CD14-positive monocyte (primary cell): ENCODE measurements around the gene TRAPPC10. TPM values are rescaled to one million over a fixed set of nuclear protein-coding genes. Genes with fewer than 3 reads are reported as not detected.

Source experiments
- DNase-seq, 3 donors: peaks; one replicate each; pipeline ENCODE4 v3.0.0-alpha.2; 2011 to 2022
- H2AFZ ChIP-seq: 2 replicates; pipeline ENCODE4 v1.6.0; 2012; ENCODE audit warnings: mild to moderate bottlenecking, low read depth, low read length, inconsistent platforms; ENCODE audit not compliant: insufficient read depth, poor library complexity, severe bottlenecking
- H3K27ac ChIP-seq, 2 donors: 1 replicate in 1 of 2; 2 replicates in 1 of 2; pipeline ENCODE4 v1.5.1; 2012 to 2013; ENCODE audit warnings: low read length in 2 of 2, control low read depth in 1 of 2, inconsistent platforms in 1 of 2, low read depth in 1 of 2, mild to moderate bottlenecking in 1 of 2
- H3K27me3 ChIP-seq, 2 donors: one replicate each; pipeline versions ENCODE4 v1.6.0 to v1.6.1; 2011 to 2013; ENCODE audit warnings: low read length in 2 of 2; ENCODE audit not compliant: control insufficient read depth in 2 of 2, insufficient read depth in 2 of 2
- H3K36me3 ChIP-seq, 2 donors: replicated peaks in 1 of 2; 1 replicate in 1 of 2; 2 replicates in 1 of 2; pipeline versions ENCODE4 v1.5.1 to v1.6.1; 2012 to 2013; ENCODE audit warnings: low read length in 2 of 2, control low read depth in 1 of 2, inconsistent platforms in 1 of 2, mild to moderate bottlenecking in 1 of 2; ENCODE audit not compliant: insufficient read depth in 2 of 2, control insufficient read depth in 1 of 2
- H3K4me1 ChIP-seq, 2 donors: 1 replicate in 1 of 2; 2 replicates in 1 of 2; pipeline versions ENCODE4 v1.5.1 to v1.6.1; 2012 to 2013; ENCODE audit warnings: low read length in 2 of 2, control low read depth in 1 of 2, inconsistent platforms in 1 of 2, mild to moderate bottlenecking in 1 of 2, moderate library complexity in 1 of 2; ENCODE audit not compliant: insufficient read depth in 2 of 2, control insufficient read depth in 1 of 2
- H3K4me2 ChIP-seq: replicated peaks from 2 replicates; pipeline ENCODE3; 2012; ENCODE audit warnings: low read length, moderate library complexity, mild to moderate bottlenecking; ENCODE audit not compliant: poor library complexity, severe bottlenecking; ENCODE audit errors: extremely low read depth
- H3K4me3 ChIP-seq, 3 experiments: fragments of 200-600 bp in 1 of 3; sonication (generic) in 1 of 3; replicated peaks in 1 of 3; 1 replicate in 2 of 3; 2 replicates in 1 of 3; pipeline ENCODE4 v1.5.1; 2011 to 2013; ENCODE audit warnings: low read length in 3 of 3, mild to moderate bottlenecking in 3 of 3, control low read depth in 2 of 3, low read depth in 2 of 3, inconsistent platforms in 1 of 3, moderate library complexity in 1 of 3
- H3K79me2 ChIP-seq: 2 replicates; pipeline ENCODE4 v1.6.0; 2012; ENCODE audit warnings: mild to moderate bottlenecking, control low read depth, inconsistent platforms, low read length, moderate library complexity; ENCODE audit not compliant: insufficient read depth
- H3K9ac ChIP-seq: 2 replicates; pipeline ENCODE4 v1.6.0; 2017; ENCODE audit warnings: low read length, mild to moderate bottlenecking; ENCODE audit not compliant: insufficient read depth, poor library complexity, severe bottlenecking
- H3K9me3 ChIP-seq, 2 donors: replicated peaks in 1 of 2; 1 replicate in 1 of 2; 2 replicates in 1 of 2; pipeline versions ENCODE4 v1.5.1 to v1.6.1; 2012 to 2013; ENCODE audit warnings: low read length in 2 of 2, control low read depth in 1 of 2; ENCODE audit not compliant: control insufficient read depth in 1 of 2, insufficient read depth in 1 of 2
- H4K20me1 ChIP-seq: 2 replicates; pipeline ENCODE4 v1.6.0; 2012; ENCODE audit warnings: mild to moderate bottlenecking, low read length, control low read depth, moderate library complexity; ENCODE audit not compliant: insufficient read depth
- H3K27ac Mint-ChIP-seq, 7 donors: one replicate each; pipeline ENCODE4 v1.8.0; 2020; ENCODE audit warnings: mild to moderate bottlenecking in 7 of 7, mixed read lengths in 7 of 7, moderate library complexity in 6 of 7, inconsistent platforms in 2 of 7
- H3K27me3 Mint-ChIP-seq, 3 donors: one replicate each; pipeline ENCODE4 v1.8.0; 2021 to 2022; ENCODE audit warnings: low read depth in 3 of 3, mild to moderate bottlenecking in 3 of 3, mixed read lengths in 3 of 3, moderate library complexity in 3 of 3, inconsistent platforms in 1 of 3
- H3K36me3 Mint-ChIP-seq, 2 donors: one replicate each; pipeline ENCODE4 v1.8.0; 2020; ENCODE audit warnings: mixed read lengths in 2 of 2, inconsistent platforms in 1 of 2, mild to moderate bottlenecking in 1 of 2
- H3K4me1 Mint-ChIP-seq: one replicate; pipeline ENCODE4 v1.8.0; 2020; ENCODE audit warnings: mild to moderate bottlenecking, mixed read lengths
- H3K4me3 Mint-ChIP-seq, 2 donors: one replicate each; pipeline ENCODE4 v1.8.0; 2020; ENCODE audit warnings: mild to moderate bottlenecking in 2 of 2, mixed read lengths in 2 of 2, moderate library complexity in 1 of 2
- H3K9me3 Mint-ChIP-seq, 7 donors: one replicate each; pipeline ENCODE4 v1.8.0; 2020 to 2022; ENCODE audit warnings: mixed read lengths in 7 of 7, mild to moderate bottlenecking in 6 of 7, moderate library complexity in 6 of 7, inconsistent platforms in 2 of 7
- CTCF ChIP-seq: fragments of 200-600 bp; IDR thresholded peaks from one replicate; pipeline ENCODE4 v1.8.0; 2022; ENCODE audit warnings: antibody characterized with exemption, mild to moderate bottlenecking
- WGBS: methylation state at CpG from one replicate; pipeline ENCODE4 v1.1.5; 2013; ENCODE audit warnings: missing lambda C conversion rate; ENCODE audit not compliant: insufficient coverage; 5-methylcytosine and 5-hydroxymethylcytosine counted together
- intact Hi-C, 2 donors: fragments of 100-400 bp; cut with micrococcal nuclease; formaldehyde crosslinking; loops; one replicate each; pipeline versions ENCODE4 v1.15.0 to v1.15.1; 2023
- polyA plus RNA-seq, 3 donors: library from polyadenylated mRNA; depleted of rRNA in 1 of 3; unstranded in 2 of 3; stranded (reverse) in 1 of 3; fragments of 300-500 nt in 2 of 3; fragments of >200 nt in 1 of 3; fragmentation: Illumina TruSeq in 2 of 3; gene quantifications; 1 replicate in 2 of 3; 2 replicates in 1 of 3; pipeline ENCODE4 v1.2.3, GENCODE V29; 2012 to 2021

TRAPPC10 gene
- polyA plus RNA-seq, 3 donors, result 5.9 to 40.6 (median 8.6) TPM

- Mint-ChIP-seq H3K4me1 (peaks cover 28% of the 10 kb centered on the region), H3K4me3 (no peak overlapping the region), H3K36me3 (peaks cover 90 to 100% of the 10 kb centered on the region in 2 donors), H3K9me3 (no peaks in the 10 kb centered on the region), H3K27me3 (peaks cover 0 to 2% (median 2%) of the 10 kb centered on the region in 3 donors), H3K27ac (peak overlapping the region in 2 of 7 donors; percentile 6 to 72)
- H2AFZ ChIP-seq, result no peak overlapping the region
- WGBS, result 96% methylated on average over 6 of the region's 7 CpGs
- no peak overlapping the region for H3K27ac ChIP-seq
- H3K27me3 ChIP-seq, result no peaks in the 10 kb centered on the region
- intact Hi-C loops, result no loop called here
- H3K4me1 ChIP-seq, result peaks cover 23 to 28% of the 10 kb centered on the region in 2 donors
- no peak overlapping the region for H3K4me2 ChIP-seq
- no peak overlapping the region for H3K4me3 ChIP-seq
- H3K79me2 ChIP-seq, result peaks cover 5% of the 10 kb centered on the region
- H3K36me3 ChIP-seq, result peaks cover 78 to 93% of the 10 kb centered on the region in 2 donors
- no peaks in the 10 kb centered on the region for H3K9me3 ChIP-seq
- no peak for TF ChIP-seq CTCF
- no peak overlapping the region for H3K9ac ChIP-seq
- peaks cover 66% of the 10 kb centered on the region for H4K20me1 ChIP-seq
- no peak for DNase-seq
Observed at GRCh38 chr21:44084496-44085241, 72.6 kb downstream of the TRAPPC10 start.

- H3K9me3 Mint-ChIP-seq, result no peaks in the 10 kb centered on the region
- H3K4me3 Mint-ChIP-seq, result no peak overlapping the region
- Histone ChIP-seq H3K4me2 (no peak overlapping the region), H3K36me3 (peaks cover 81 to 93% of the 10 kb centered on the region in 2 donors), H3K4me3 (no peak overlapping the region), H2AFZ (no peak overlapping the region), H3K4me1 (peaks cover 25 to 29% of the 10 kb centered on the region in 2 donors), H3K27ac (no peak overlapping the region), H3K79me2 (peaks cover 5% of the 10 kb centered on the region), H3K9me3 (no peaks in the 10 kb centered on the region), H4K20me1 (peaks cover 73% of the 10 kb centered on the region), H3K27me3 (no peaks in the 10 kb centered on the region), H3K9ac (no peak overlapping the region)
- TF ChIP-seq CTCF, result no peak
- peaks cover 31% of the 10 kb centered on the region for H3K4me1 Mint-ChIP-seq
- peak overlapping the region in 2 of 7 donors; percentile 64 to 76 for H3K27ac Mint-ChIP-seq
- DNase-seq, result no peak
- H3K36me3 Mint-ChIP-seq, result peaks cover 89 to 100% of the 10 kb centered on the region in 2 donors
- 93% methylated on average over 9 of the region's 15 CpGs for WGBS
- H3K27me3 Mint-ChIP-seq, result peaks cover 0 to 2% (median 0%) of the 10 kb centered on the region in 3 donors
- intact Hi-C loops, result no loop called here
Observed at GRCh38 chr21:44085491-44086321, 73.6 kb downstream of the TRAPPC10 start.
